Suppressor macrophage (primary cell): ENCODE results near the gene TTC28.
A peak's percentile ranks its signal among the peaks of the same experiment; 100 is the strongest.

Source experiments
- DNase-seq, 4 experiments: peaks; one replicate each; pipeline ENCODE4 v3.0.0-alpha.2; 2020 to 2022

TTC28 gene

DNA sequence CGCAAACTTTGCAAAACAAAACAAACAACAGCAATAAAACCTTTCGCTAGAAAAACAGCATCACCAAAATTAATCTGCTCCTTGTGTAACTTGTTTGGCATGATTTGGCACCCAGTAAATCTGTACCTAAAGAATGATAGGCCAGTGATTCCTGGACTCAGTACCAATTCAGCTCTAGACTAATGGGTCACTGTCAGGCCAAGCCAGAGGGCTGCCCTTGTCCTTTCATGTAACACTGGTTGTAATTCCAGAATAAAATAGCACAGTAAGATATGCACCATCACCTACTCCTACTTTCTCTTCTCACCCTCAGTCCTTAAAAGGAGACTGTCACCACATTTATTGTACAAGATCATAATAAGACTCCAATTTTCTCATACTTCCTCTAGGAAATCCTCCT lies 419.0 kb downstream of the TTC28 start:
- no peak for DNase-seq

DNA sequence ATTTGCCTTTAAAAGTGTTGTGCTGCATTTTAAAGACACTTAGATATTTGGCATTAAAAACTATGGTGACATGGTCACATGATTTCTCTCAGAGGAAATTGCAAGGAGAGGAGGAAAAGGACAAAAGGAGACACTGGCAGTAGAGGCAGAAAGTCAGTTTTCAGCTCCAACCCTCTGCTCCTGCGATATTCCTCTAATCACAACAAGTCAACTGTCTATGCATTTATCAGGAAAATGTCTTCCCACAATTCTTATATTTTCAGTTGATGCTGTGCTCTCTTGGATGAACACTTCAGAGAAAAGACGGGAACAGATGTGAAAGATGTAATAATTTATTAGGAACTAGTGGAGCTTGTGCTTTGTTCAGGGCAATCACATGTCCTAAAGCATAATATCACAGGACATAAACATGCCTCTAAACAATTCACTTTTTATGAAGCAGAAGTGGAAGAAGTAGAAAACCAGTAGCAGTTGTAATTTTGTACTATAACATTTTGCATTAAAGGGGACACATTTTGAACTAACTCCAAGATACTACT lies 419.8 kb downstream of the TTC28 start:
- DNase-seq = no peak

DNA sequence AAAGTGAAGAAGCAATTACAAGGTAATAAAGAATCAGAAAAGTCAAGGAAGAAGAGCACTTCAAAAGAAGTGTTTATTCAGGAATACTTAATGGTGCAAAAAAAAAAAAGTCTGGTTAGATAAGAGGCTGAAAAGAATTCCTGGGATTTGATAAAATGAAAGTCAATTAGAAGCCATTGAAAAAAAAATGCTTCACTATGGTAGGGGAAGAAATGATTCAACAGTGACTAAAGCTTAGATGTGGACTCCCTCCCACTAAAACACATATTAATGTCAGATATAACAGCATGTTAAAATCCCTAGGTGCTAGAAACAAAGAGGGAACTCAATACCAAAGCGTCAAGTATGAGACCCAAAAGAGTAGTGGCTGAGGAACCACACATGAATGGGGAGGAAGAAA lies 425.2 kb downstream of the TTC28 start:
- no peak for DNase-seq

DNA sequence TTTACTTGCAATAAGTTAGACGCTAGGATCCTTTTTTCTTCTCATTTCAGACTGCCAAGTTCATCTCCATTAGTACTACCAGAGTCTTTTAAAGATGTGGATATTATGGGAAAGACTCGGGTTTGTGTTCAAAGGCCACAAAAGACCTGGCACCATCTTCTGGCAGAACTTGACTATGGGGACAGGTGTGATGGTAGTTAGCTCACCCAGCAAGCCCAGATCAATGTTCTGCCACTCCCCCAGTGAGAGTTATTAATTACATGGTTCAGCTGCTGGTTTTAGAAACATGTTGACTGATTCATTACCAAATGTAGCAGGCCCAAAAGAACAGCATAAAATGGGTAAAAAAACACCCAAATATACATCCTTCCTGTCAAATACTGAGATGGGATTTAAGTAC lies 427.1 kb downstream of the TTC28 start:
- DNase-seq = no peak

DNA sequence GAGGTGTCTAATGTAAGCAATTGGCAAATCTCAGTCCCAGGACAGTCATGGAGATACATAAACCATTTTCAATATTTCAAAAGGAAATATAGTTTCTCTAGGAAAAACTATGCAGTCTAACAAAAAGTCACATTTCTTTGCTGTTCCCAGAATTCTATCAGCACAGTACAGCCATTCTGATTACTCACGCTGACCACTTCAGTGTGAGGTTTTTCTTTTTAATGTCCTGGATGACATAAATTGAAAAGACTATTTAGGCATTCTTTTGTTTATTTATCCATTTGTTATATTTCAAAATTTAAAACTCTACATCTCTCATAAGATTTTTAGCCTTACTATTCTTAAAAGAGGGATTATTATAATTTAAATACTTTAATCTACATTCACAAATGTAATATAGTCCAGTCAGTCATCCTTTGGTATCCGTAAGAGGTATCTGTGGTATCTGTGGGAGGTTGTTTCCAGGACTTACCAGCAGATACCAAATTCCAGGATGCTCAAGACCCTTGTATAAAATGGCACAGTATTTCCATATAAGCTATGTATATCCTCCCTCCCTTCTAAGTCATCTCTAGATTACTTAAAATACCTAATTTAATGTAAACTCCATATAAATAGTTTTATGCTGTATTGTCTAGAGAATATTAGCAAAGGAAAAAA lies 429.5 kb downstream of the TTC28 start:
- no peak for DNase-seq

DNA sequence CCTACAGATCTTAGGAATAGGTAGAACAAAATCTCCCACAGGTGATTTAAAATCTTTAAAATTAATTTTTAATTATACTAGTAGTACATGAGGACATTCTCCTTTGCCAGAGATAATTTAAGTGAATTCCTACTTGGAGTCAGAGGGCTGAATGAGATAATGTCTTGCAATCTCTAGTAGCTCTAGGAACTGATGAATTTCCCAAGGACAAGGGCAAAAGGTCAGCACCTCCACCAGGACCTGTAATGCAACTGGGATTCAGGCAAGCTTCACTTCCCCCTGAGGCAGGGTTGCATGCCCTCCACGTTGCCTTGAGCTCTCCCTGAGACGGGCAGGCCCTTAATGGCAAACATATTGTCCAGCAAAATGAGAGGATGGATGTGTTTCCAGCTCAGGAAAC lies 430.2 kb downstream of the TTC28 start:
- no peak for DNase-seq

DNA sequence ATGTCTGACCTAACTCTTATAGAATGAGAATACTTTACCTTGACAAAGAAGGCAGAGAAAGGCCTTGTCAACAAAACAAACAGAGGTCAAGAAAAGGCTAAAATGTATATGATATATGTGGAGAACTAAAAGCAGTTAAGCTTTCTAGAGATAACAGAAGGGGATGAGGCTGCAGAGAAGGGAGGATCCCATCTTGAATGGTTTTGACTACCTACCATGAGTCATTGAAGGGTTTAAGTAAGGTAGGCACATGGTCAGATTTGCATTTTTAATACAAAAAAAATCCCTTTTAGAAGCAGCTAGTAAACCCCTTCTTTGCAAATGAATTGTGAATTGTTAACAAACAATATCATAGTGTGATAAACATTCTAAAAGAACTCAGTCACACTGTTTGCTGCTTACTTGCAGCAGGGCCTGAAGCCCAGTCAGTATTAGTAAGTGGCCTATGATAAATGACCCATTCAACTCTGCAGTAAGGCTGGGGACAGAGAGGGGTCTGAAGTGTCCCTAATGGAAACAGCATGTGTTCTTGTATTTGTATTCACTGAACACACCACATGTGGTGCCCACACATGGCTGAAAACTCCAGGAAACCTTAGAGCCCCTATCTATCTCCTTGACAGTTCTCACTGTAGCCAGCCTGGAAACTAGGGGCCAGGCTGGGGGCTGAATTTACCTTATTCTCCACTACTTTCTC lies 431.8 kb downstream of the TTC28 start:
- no peak for DNase-seq

DNA sequence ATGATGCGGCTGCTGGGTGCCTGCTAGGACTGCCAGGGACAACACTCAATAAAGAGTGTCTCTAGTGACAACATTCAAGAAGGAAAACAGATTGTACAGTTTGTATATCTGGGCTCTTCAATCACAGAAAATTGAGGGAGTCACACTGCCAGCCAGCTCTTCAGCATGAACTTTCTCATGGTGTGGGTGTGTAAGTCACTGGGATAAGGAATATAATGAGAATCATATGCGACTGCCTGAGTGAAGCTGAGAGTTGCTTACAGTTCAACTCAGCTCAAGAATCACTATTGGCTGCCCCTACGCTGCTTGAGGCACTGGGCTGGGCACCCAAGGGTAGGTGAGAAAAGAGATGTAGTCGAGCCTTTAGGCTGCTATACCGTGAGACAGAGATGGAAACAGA lies 432.5 kb downstream of the TTC28 start:
- no peak for DNase-seq

DNA sequence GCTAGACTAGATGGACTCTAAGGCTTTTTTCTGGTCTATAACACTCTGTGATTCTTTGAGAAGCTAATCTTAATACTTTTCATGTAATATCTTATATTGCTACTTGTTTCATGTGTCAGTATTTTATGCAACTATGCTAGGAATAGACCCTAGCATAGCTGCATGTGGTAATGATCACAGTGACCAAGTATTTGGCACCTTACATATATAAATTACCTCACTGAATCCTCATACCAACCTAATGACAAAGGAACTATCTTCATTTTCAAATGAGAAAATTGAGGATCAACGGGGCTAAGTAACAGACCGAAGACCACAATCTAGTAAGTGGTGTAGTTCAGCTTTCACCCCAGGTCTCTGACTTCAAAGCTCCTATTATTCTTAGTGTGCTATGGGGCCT lies 433.2 kb downstream of the TTC28 start:
- DNase-seq = no peak

DNA sequence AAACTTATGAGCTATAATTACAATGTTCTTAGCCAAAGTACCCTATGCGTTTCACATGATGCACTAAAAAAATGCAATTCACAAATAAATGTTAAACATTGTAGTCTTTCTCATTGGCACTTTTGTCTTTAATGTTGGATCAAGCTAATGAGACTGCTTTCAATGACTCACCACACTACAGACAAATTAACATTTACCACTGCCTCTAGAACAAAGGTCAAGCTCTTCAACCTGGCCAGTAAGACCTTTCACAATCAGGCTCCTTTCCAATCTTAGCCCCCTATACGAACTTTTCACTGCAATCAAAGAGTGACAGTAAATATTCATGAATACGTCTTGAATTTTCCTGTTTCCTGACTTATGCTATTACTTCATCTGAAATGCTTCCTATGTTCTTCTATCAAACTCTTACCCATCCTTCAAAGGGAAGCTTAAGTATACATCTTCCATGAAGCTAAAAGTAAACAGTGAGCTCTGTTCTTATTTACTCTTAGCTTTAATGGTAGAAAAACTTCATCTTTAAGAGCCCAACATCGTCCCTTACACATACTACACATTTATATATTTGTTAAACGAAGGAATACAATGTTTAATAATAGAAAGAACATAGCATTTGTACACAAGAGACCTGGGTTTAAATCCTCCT lies 433.9 kb downstream of the TTC28 start:
- no peak for DNase-seq

DNA sequence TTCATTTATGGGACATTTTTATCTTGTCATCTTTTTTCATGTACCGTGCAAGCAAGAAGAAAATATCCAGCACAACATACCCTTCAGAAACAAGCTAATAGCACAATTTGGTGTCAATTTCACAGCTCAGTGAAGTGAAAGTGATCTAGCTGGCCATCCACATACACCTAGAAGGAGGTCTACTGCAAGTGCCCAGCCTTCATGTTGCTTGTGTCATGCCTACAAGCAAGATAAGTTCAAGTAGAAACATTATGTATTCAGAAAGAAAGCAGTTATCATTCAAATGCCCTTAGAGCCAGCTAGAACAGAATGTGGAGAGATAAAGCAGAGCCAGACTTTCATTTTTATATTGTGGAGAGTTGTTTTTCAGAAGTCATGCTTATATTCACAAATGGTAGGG lies 434.9 kb downstream of the TTC28 start:
- no peak for DNase-seq

DNA sequence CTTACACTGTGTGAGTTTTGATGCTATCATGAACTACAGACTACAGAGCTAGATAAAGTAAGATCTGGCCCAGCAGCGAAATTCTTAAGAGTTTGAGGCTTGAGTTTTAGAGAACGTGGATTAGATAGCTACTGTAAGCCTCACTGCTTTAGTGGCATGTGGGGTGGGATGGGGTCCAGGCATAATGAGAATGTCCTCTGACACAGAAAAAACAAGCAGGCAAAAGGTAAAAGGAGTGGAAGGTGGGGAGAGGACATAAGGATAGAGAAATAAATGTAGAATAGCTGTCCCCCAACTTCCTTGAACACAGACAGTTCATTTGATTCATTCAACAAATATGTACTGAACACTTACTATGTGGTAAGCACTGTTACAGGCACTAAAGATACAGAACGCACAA lies 436.1 kb downstream of the TTC28 start:
- no peak for DNase-seq

DNA sequence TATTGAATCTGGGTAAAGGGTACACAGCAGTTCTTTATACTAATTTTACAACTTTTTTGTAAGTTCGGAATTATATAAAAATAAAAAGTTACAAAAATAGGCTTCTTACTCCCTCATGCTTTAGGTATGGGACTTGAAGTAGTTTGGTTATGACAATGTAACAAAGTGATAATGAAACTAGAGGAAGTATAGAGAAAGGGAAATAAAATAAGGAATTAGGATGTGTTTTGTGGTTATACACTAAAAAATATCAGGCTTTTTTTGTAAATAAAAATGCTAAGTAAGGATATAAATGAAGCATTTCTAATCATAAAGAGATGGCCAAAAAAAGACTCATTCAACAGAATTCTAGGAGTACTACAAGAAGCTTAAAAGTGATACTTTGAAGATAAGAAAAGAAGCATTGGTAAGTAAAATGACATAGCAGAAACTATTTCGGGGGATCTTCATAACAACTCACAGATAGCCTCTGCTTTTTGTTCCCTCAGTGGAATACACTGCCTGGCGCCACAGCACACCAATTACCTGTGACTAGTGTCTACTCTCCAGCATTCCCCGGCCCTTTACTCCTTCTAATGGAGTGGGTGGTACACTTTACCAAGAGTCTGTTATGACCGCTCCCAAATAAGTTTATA lies 437.9 kb downstream of the TTC28 start:
- DNase-seq = peak in 2 of 4 experiments; percentile 41 to 64

DNA sequence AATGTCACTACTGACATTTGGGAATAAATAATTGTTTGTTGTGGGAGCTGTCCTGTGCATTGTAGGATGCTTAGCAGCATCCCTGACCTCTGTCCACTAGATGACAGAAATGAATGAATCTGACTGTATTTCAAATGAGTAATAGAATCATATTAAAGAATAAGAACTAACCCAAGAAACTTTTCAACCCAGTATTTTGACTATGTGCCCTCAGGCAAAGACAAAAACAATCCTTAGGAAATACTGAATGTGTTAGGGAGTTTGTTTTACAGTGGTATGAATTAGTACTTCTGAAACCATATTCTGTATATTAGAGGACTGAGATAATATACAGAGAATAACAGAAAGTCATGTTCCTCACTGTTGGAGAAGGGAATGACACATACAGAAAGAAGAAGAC lies 439.7 kb downstream of the TTC28 start:
- no peak for DNase-seq

DNA sequence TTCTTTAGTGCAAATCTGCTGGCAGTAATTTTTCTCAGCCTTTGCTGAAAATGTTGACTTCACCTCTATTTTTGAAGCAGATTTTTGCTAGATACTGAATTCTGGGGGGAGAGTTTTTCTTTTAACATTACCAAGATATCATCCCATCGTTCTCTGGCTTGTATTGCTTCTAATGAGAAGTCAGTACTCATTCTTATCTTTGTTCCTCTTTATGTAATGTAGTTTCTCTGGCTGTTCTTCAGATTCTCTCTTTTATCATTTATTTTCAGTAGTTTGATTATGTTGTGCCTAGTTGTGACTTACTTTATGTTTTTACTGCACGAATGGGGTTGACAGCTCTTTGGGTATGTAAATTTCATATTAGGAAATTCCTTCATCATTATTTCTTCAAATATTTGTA lies 441.9 kb downstream of the TTC28 start:
- DNase-seq = no peak

DNA sequence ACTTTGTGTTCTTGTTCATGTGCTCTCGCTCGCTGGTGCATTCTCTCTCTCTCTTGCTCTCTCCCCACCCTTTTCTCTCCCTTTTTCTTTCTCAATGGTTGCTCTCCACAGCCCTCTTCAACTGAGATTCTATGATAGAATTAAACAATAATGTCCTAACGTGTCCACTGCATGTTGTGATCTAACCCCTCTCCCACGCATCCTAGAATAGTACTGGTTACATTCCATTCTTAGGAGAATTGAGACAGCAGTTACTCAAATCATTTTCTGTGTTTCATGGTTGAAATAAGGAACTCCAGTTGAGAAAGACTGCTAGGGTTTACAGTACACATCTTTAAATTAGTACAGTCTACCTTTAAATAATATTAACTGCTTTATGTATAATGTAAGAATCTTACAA lies 442.5 kb downstream of the TTC28 start:
- peak in 2 of 4 experiments; percentile 8 to 16 for DNase-seq

DNA sequence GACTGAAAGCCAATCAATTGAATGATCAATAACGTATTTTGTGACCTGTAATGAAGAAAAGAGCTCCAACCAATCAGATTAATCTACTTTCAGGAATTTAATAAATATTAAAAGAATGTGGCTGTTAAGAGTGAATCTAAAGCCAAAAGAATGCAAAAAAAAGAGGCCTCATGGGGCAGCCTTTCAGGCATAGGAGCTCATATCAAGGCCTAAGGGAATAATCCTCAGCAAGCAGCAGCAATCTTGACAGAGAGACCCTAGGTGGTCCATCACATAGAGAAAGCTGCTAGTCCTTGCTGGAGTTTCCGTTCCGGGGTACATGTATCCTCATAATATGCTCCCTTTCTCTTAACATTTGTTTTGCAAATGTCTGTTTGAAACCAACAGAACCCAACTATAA lies 447.4 kb downstream of the TTC28 start:
- DNase-seq = no peak

DNA sequence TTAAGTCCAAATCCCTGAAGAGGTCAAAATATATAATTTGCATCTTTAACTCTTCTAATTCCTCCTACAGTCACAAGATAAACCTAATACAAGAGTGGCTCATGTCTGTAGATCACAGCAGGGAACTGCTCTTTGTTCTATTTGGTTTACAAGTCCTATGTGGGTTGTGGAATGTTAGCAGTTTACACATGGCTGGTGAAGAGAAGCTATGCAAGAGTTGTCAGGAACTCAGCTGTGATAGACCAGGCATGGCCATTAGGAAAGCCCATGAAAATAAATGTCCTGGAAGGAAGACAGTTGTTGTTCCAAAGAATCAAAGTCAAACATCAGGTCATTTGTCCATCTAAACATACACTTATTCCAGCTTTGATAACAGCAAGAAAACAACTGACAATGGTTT lies 448.2 kb downstream of the TTC28 start:
- DNase-seq = no peak

DNA sequence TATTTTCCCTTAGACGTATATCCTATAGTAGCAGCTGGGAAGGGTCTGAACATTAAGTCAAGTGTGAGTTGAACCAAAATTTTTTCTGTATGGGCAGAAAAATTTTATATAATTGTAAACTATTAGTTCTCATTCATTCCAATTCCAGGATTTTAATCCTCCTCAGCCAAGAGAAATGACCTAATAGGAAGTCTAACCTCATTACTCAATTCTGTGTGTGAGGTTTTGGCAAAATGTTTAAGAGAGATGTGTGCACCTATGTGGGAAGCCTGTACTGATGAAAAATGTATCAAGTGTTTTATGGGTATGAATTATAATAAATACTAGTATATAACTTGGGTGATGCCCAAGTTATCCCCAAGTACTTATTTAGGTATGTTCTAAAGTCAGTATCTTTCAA lies 449.0 kb downstream of the TTC28 start:
- DNase-seq = no peak

DNA sequence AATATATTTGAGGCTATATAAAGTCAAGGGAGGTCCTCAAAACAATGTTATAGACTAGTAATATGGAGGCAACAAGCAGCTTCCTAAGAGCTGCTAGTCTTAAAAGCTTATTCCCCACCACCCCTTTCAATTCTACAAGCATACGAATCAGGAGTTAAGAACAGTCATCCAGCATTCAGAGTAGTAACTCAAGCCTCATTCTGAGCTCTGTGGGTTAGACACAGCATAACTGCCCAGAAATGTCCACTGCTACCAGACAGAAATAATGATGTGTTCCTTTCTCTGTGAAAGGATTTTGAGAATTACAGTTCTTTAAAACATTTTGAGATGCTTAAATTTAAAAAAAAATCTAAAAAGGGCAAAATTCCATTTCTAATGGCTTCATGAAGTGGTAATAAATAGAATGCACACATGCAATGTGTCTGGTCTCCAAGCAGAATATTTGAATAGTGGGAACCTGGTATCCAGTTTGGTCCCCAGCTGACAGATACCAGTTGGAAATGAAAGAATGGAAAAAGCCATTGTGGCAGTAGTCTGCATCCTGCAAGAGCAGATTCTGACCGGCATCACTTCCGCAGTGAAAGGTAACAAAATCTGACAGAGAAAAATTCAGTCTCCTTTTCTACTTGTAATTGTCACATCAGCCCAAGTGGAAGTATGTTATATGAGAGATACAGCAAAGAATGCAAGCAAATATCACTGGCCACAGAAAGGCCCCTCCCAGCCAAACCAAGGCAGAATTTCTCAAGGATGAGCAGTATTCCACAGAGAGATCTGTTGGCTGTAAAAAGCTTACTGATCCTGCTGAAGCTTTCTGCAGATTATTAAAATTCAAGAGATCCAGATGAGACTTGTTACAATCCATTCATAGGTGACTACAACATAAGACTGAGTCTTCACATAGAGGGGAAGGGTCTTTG lies 449.8 kb downstream of the TTC28 start:
- DNase-seq = no peak

DNA sequence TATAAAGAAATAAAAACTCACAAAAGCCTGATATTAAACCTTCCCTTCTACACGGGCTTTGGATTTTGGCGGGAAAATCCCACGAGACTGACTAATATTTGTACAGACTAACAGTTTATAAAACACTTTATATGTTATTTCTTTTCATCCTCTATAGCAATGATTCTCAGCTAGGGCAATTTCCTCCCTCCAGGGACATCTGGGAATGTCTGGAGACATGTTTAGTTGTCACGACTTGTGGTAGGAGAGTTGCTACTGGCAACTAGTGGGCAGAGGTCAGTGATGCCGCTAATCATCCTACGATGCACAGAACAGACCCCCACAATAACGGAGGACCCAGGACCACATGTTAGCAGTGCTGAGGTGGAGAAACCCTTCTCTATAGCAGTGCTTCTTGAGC lies 455.8 kb downstream of the TTC28 start:
- no peak for DNase-seq
